Bronchial epithelial cell (primary cell): ENCODE data around the gene LMX1B. TPM values are rescaled to one million over a fixed set of nuclear protein-coding genes. Genes with fewer than 3 reads are reported as not detected.

Experiments
- DNase-seq: peaks from one replicate; pipeline ENCODE4 v3.0.0-alpha.2; 2010; ENCODE audit warnings: low read depth
- FAIRE-seq: peaks from 2 replicates; lab custom pipeline; 2011; peaks lifted over from hg19 to GRCh38; lab: Jason Lieb, UNC
- H3K27me3 ChIP-seq: 2 replicates; pipeline ENCODE4 v1.5.1; 2011; ENCODE audit warnings: low read length; ENCODE audit not compliant: control insufficient read depth, insufficient read depth
- H3K36me3 ChIP-seq: 2 replicates; pipeline ENCODE4 v1.5.1; 2011; ENCODE audit warnings: low read length; ENCODE audit not compliant: control insufficient read depth, insufficient read depth
- H3K4me3 ChIP-seq: 2 replicates; pipeline ENCODE4 v1.5.1; 2011; ENCODE audit warnings: mild to moderate bottlenecking, low read depth, low read length, control low read depth
- CTCF ChIP-seq: IDR thresholded peaks from 2 replicates; pipeline ENCODE4 v1.5.1; 2011; ENCODE audit warnings: mild to moderate bottlenecking, moderate library complexity, low read length, control low read depth, inconsistent platforms; ENCODE audit not compliant: insufficient read depth, severe bottlenecking
- total RNA-seq: library from RNA; depleted of rRNA; stranded (reverse); fragments of >200 nt; gene quantifications from 2 replicates; pipeline ENCODE4 v1.2.1, GENCODE V29; 2014

The LMX1B gene
- total RNA-seq, 1 donor from 2014 or later = not detected

DNA sequence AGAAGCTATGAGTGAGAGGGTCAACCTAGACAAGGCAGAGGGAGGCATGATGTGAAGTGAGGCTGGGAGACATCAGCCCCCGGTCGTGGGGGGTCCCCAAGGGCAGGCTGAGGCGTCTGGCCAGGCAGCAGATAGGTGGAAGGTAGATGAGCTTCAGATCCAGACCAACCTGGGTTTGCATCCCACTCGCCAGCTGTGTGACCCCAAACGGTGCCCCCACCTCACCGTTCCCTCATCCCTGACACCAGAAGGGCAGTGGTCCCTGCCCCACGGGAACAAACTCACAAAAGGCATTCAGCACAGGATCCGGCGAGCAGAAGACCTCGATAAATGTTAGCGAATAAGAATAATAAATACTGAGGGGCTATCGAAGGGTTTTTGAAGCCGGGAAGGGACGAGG is 27.5 kb upstream of the LMX1B start:
- FAIRE-seq (no peak), DNase-seq (no peak)
- no peak for TF ChIP-seq CTCF
- H3K4me3 ChIP-seq = no peak overlapping the region
- H3K27me3 ChIP-seq = peaks cover 20% of the 10 kb centered on the region
- no peaks in the 10 kb centered on the region for H3K36me3 ChIP-seq

DNA sequence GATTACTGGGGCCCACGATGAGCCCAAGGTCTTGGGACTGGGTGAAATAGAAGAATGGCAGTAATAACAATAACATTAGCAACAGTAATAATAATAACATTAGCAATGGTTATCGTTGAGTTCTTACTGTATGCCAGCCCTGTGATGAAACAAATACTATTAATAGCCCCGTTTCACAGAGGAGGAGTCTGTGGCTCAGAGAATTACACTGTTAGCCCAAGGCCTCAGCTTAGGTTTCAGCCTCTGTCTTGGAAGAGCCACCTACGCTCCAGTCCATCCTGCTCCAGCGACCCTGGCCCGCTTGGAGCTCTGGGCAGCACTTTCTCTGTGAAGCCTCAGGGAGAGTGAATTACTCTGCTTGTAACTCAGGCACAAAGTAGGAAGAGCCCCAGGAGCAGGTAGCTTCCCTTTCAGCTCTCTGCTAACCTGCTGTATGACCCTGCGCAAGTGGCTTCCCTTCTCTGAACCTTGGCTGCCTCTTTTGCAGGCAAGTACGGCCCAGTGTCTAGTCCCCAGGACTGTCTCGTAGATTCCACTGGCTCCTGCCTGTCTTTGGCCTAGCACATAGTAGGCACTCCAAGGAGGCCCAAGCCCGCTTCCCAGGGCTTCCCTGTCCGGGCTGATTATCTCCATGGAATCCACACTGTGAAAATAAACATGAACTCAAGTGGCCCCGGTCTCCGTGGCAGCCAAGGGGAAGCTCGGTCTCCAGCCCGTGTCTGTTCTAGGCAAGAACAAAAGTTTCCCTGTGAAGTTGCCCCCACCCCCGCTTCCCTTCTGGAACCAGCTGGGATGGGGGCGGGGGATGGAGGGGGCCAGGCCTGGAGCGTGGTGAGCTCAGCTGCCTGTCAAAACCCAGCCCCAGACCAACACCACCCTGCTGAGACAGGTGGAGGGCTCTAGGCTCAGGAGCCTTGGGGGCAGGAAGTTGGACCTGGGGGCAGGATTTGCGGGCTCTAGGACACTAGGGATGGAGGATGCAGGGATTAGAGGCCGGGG is 26.2 kb upstream of the LMX1B start:
- Histone ChIP-seq H3K4me3 (no peak overlapping the region), H3K27me3 (peaks cover 15% of the 10 kb centered on the region), H3K36me3 (no peaks in the 10 kb centered on the region)
- FAIRE-seq (no peak), DNase-seq (no peak)
- no peak for TF ChIP-seq CTCF

GRCh38 chr9:126588491-126589168 is 25.1 kb upstream of the LMX1B start:
- H3K4me3 ChIP-seq = no peak overlapping the region
- no peaks in the 10 kb centered on the region for H3K36me3 ChIP-seq
- peaks cover 8% of the 10 kb centered on the region for H3K27me3 ChIP-seq
- DNase-seq (no peak), FAIRE-seq (no peak)
- TF ChIP-seq CTCF = no peak

- no peaks in the 10 kb centered on the region for H3K36me3 ChIP-seq
- FAIRE-seq (no peak), DNase-seq (no peak)
- H3K27me3 ChIP-seq = peaks cover 8% of the 10 kb centered on the region
- TF ChIP-seq CTCF = no peak
- no peak overlapping the region for H3K4me3 ChIP-seq
These were observed 24.4 kb upstream of the LMX1B start for GRCh38 chr9:126589349-126589748.

DNA sequence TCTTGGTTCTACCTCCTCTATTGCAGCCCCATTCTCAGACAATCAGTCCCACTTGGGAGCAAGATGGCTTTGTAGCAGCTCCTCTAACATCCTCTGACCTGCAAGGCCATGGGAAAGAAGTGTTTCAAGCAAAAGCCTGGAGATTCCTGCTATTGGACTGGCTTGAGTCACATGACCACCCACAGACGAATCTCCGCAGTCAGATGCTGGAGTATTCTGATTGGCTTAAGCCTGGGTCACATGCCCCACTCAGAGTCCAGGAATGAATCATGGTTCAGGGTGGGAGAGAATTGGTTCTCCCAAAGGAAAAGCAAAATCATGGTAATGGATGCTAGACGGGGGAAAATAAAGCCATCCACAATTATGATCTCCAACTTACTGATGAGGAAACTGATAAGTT is 22.6 kb upstream of the LMX1B start:
- peak; percentile 8 for DNase-seq
- no peak for TF ChIP-seq CTCF
- Histone ChIP-seq H3K27me3 (peaks cover 4% of the 10 kb centered on the region), H3K36me3 (no peaks in the 10 kb centered on the region), H3K4me3 (no peak overlapping the region)
- FAIRE-seq = no peak
